ENCODE results near the gene PACRG. TPM values are rescaled to one million over a fixed set of nuclear protein-coding genes. Genes with fewer than 3 reads are reported as not detected.
"Not testable (repeated sequence)": the region's sequence is repeated elsewhere in the genome, so short reads cannot be mapped to it uniquely, and the experiment has no call there.

Gene PACRG
- total RNA-seq, 4 donors from 2014 or later: 0.95 to 1.3 TPM; not detected in 2

GRCh38 chr6:163313981-163314380 is 586.2 kb downstream of the PACRG start:
- Histone ChIP-seq H3K4me1 (no peaks in the 10 kb centered on the region), H3K4me3 (no peak overlapping the region), H3K36me3 (no peaks in the 10 kb centered on the region), H3K27me3 (peaks cover 0 to 11% (median 0%) of the 10 kb centered on the region in 4 donors), H3K9me3 (no peaks in the 10 kb centered on the region), H3K27ac (no peak overlapping the region)
- WGBS, 2 donors: 94 to 100% methylated on average over 1 to 5 of the region's 5 CpGs
- no peak for DNase-seq
- TF ChIP-seq POLR2A (IDR thresholded peaks at IDR 0.05): no peak
- no peak for TF ChIP-seq CTCF (IDR thresholded peaks at IDR 0.05)
- intact Hi-C loops (cut with DNase I): no loop called here

GRCh38 chr6:163314791-163315470 is 587.2 kb downstream of the PACRG start:
- peaks cover 0 to 11% (median 0%) of the 10 kb centered on the region in 4 donors for H3K27me3 ChIP-seq
- 70 to 80% methylated on average over 11 of the region's 11 CpGs for WGBS, 2 donors
- H3K4me1 ChIP-seq: no peaks in the 10 kb centered on the region
- H3K4me3 ChIP-seq: no peak overlapping the region
- H3K27ac ChIP-seq: no peak overlapping the region
- TF ChIP-seq CTCF (IDR thresholded peaks at IDR 0.05) (no peak), POLR2A (IDR thresholded peaks at IDR 0.05) (no peak)
- intact Hi-C loops (cut with DNase I): no loop called here
- no peaks in the 10 kb centered on the region for H3K36me3 ChIP-seq
- H3K9me3 ChIP-seq: no peaks in the 10 kb centered on the region
- no peak for DNase-seq

GRCh38 chr6:163316866-163317495 is 589.2 kb downstream of the PACRG start:
- H3K36me3 ChIP-seq; intact Hi-C loops (cut with DNase I); H3K27ac ChIP-seq; H3K4me3 ChIP-seq; H3K4me1 ChIP-seq; DNase-seq; H3K9me3 ChIP-seq: not testable (repeated sequence)
- WGBS, 2 donors: 92 to 93% methylated on average over 12 of the region's 12 CpGs
- H3K27me3 ChIP-seq: peaks cover 0 to 11% (median 0%) of the 10 kb centered on the region in 4 donors

- Histone ChIP-seq H3K4me3 (no peak overlapping the region), H3K4me1 (no peaks in the 10 kb centered on the region), H3K27me3 (peaks cover 0 to 4% (median 0%) of the 10 kb centered on the region in 4 donors), H3K27ac (no peak overlapping the region), H3K36me3 (no peaks in the 10 kb centered on the region), H3K9me3 (no peaks in the 10 kb centered on the region)
- no peak for DNase-seq
- WGBS, 2 donors: 71 to 79% methylated on average over 12 to 13 of the region's 13 CpGs
- TF ChIP-seq CTCF (IDR thresholded peaks at IDR 0.05): no peak
- TF ChIP-seq POLR2A (IDR thresholded peaks at IDR 0.05): no peak
- intact Hi-C loops (cut with DNase I): no loop called here
Measured at GRCh38 chr6:163318071-163318786, 590.5 kb downstream of the PACRG start.

GRCh38 chr6:163319609-163320366 is 592.0 kb downstream of the PACRG start:
- no peak for DNase-seq
- no peaks in the 10 kb centered on the region for H3K27me3 ChIP-seq
- 78 to 85% methylated on average over 9 to 10 of the region's 10 CpGs for WGBS, 2 donors
- H3K36me3 ChIP-seq: no peaks in the 10 kb centered on the region
- no peak overlapping the region for H3K27ac ChIP-seq
- TF ChIP-seq CTCF (IDR thresholded peaks at IDR 0.05) (no peak), POLR2A (IDR thresholded peaks at IDR 0.05) (no peak)
- H3K9me3 ChIP-seq: no peaks in the 10 kb centered on the region
- intact Hi-C loops (cut with DNase I): no loop called here
- no peaks in the 10 kb centered on the region for H3K4me1 ChIP-seq
- H3K4me3 ChIP-seq: no peak overlapping the region
